ENCODE results near the gene ELOVL2. TPM values are rescaled to one million over a fixed set of nuclear protein-coding genes. Genes with fewer than 3 reads are reported as not detected.

The ELOVL2 gene
- total RNA-seq, 2 experiments from 2014 or later = not detected

GRCh38 chr6:11002176-11002575 lies 41.9 kb downstream of the ELOVL2 start:
- POLR2A ChIA-PET = interaction anchor here (0.9 to 1.0 kb wide), 2 partner anchors 14 to 25 kb away, joined by 3 read pairs; no protein-coding TSS in a partner anchor
- no peak for DNase-seq (ENCODE audit: low spot score)
- no peaks in the 10 kb centered on the region for H3K9me3 ChIP-seq (ENCODE audit: low read length)
- H3K27ac ChIP-seq (ENCODE audit: low read depth, low read length, poor library complexity, severe bottlenecking) = no peak overlapping the region
- no peak overlapping the region for H3K4me2 ChIP-seq (ENCODE audit: low read length)
- no peak for TF ChIP-seq CTCF (conservative IDR thresholded peaks at IDR 0.05; ENCODE audit: low read length)
- no peak for TF ChIP-seq EZH2phosphoT487 (IDR thresholded peaks at IDR 0.05; ENCODE audit: borderline replicate concordance, low read depth, low read length)
- CTCF ChIA-PET (ENCODE audit: unreplicated experiment) = no interaction called here
- no peak overlapping the region for H3K4me3 ChIP-seq (ENCODE audit: low read depth, low read length, poor library complexity, severe bottlenecking)
- no peaks in the 10 kb centered on the region for H3K36me3 ChIP-seq (ENCODE audit: insufficient read depth, low read length)
- BruUV-seq (replicated peaks) = no TSS peak
- no peaks in the 10 kb centered on the region for H3K4me1 ChIP-seq (ENCODE audit: insufficient read depth, low read length, poor library complexity, severe bottlenecking)
- H4K20me1 ChIP-seq (ENCODE audit: insufficient read depth, low read length) = no peaks in the 10 kb centered on the region
- no peak overlapping the region for H2AFZ ChIP-seq (ENCODE audit: low read length)
- H3K9me2 ChIP-seq (ENCODE audit: insufficient read depth, low read length) = no peaks in the 10 kb centered on the region
- intact Hi-C loops (cut with micrococcal nuclease; ENCODE audit: unreplicated experiment) = no loop called here
- H3K79me2 ChIP-seq (ENCODE audit: insufficient read depth, low read depth, low read length) = no peaks in the 10 kb centered on the region

- TF ChIP-seq CTCF (conservative IDR thresholded peaks at IDR 0.05; ENCODE audit: low read length) (no peak), EZH2phosphoT487 (IDR thresholded peaks at IDR 0.05; ENCODE audit: borderline replicate concordance, low read depth, low read length) (no peak)
- Histone ChIP-seq H3K9me3 (ENCODE audit: low read length) (no peaks in the 10 kb centered on the region), H2AFZ (ENCODE audit: low read length) (no peak overlapping the region), H3K79me2 (ENCODE audit: insufficient read depth, low read depth, low read length) (no peaks in the 10 kb centered on the region), H4K20me1 (ENCODE audit: insufficient read depth, low read length) (no peaks in the 10 kb centered on the region), H3K4me2 (ENCODE audit: low read length) (no peak overlapping the region), H3K4me1 (ENCODE audit: insufficient read depth, low read length, poor library complexity, severe bottlenecking) (no peaks in the 10 kb centered on the region), H3K27ac (ENCODE audit: low read depth, low read length, poor library complexity, severe bottlenecking) (no peak overlapping the region), H3K9me2 (ENCODE audit: insufficient read depth, low read length) (no peaks in the 10 kb centered on the region), H3K36me3 (ENCODE audit: insufficient read depth, low read length) (no peaks in the 10 kb centered on the region), H3K4me3 (ENCODE audit: low read depth, low read length, poor library complexity, severe bottlenecking) (no peak overlapping the region)
- ChIA-PET POLR2A (no interaction called here), CTCF (ENCODE audit: unreplicated experiment) (no interaction called here)
- no TSS peak for BruUV-seq (replicated peaks)
- DNase-seq (ENCODE audit: low spot score) = no peak
- intact Hi-C loops (cut with micrococcal nuclease; ENCODE audit: unreplicated experiment) = no loop called here
Observed at GRCh38 chr6:10999994-11000393, 44.1 kb downstream of the ELOVL2 start.

GRCh38 chr6:10995114-10995707 lies 48.9 kb downstream of the ELOVL2 start:
- H3K27ac ChIP-seq (ENCODE audit: low read depth, low read length, poor library complexity, severe bottlenecking) = no peak overlapping the region
- ChIA-PET POLR2A (no interaction called here), CTCF (ENCODE audit: unreplicated experiment) (no interaction called here)
- TF ChIP-seq EZH2phosphoT487 (IDR thresholded peaks at IDR 0.05; ENCODE audit: borderline replicate concordance, low read depth, low read length) = no peak
- TF ChIP-seq CTCF (conservative IDR thresholded peaks at IDR 0.05; ENCODE audit: low read length) = no peak
- DNase-seq (ENCODE audit: low spot score) = no peak
- no peaks in the 10 kb centered on the region for H4K20me1 ChIP-seq (ENCODE audit: insufficient read depth, low read length)
- H3K4me3 ChIP-seq (ENCODE audit: low read depth, low read length, poor library complexity, severe bottlenecking) = no peak overlapping the region
- intact Hi-C loops (cut with micrococcal nuclease; ENCODE audit: unreplicated experiment) = no loop called here
- no peak overlapping the region for H3K4me2 ChIP-seq (ENCODE audit: low read length)
- no peaks in the 10 kb centered on the region for H3K36me3 ChIP-seq (ENCODE audit: insufficient read depth, low read length)
- H3K9me3 ChIP-seq (ENCODE audit: low read length) = no peaks in the 10 kb centered on the region
- no peaks in the 10 kb centered on the region for H3K9me2 ChIP-seq (ENCODE audit: insufficient read depth, low read length)
- H3K4me1 ChIP-seq (ENCODE audit: insufficient read depth, low read length, poor library complexity, severe bottlenecking) = no peaks in the 10 kb centered on the region
- H3K79me2 ChIP-seq (ENCODE audit: insufficient read depth, low read depth, low read length) = no peaks in the 10 kb centered on the region
- no TSS peak for BruUV-seq (replicated peaks)
- H2AFZ ChIP-seq (ENCODE audit: low read length) = no peak overlapping the region

Measured in OCI-LY7 (cell line).